GM18868 (cell line): ENCODE data around the gene FUT9.

Source experiments
- ATAC-seq: cut with Tn5 transposase; IDR thresholded peaks from one replicate; pipeline ENCODE4 v1.9.1; 2021; ENCODE audit warnings: mild to moderate bottlenecking, moderate library complexity; ENCODE audit not compliant: unreplicated experiment

Gene FUT9

GRCh38 chr6:96164802-96165201 is 149.0 kb downstream of the FUT9 start:
- ATAC-seq: peak; percentile 74

DNA sequence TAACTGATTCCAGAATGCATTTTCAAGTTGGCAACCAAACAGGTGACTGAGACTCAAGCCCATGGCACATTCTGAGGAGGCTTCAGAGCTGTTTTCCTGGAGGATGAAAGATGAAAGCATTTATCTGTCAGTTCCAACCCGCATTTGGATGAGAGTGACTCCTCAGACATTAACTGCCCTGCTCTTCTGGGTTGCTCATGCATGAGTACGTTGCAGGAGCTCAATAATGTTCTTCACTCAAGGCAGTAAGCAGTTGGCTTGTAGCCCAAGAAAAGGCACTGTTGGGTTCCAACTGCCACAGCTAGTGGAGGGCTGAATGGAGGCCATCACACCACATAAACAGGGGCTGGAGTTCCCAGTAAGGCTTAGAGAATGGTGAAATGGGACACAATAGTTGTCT is 155.3 kb downstream of the FUT9 start:
- no peak for ATAC-seq

DNA sequence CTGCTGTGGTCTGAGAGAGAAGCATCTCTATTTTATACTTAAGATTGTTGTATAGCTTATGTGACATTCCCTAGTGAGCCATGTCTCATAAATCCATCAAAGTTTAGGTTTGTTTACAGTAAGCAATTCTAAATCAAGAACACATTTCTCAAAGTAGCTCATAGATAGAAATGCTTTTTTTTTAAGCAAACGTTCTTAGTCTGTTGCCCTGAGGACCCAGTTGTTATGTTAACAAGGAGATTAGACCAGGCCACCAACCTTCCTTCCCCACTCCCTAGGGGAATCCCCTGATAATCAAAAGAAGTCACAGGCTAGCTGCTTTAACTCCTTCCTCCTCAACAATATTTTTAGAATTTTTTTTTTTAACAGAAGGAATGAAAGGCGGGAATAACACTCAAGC is 169.0 kb downstream of the FUT9 start:
- no peak for ATAC-seq

- ATAC-seq: no peak
Observed at GRCh38 chr6:96186094-96186493, 170.3 kb downstream of the FUT9 start.

DNA sequence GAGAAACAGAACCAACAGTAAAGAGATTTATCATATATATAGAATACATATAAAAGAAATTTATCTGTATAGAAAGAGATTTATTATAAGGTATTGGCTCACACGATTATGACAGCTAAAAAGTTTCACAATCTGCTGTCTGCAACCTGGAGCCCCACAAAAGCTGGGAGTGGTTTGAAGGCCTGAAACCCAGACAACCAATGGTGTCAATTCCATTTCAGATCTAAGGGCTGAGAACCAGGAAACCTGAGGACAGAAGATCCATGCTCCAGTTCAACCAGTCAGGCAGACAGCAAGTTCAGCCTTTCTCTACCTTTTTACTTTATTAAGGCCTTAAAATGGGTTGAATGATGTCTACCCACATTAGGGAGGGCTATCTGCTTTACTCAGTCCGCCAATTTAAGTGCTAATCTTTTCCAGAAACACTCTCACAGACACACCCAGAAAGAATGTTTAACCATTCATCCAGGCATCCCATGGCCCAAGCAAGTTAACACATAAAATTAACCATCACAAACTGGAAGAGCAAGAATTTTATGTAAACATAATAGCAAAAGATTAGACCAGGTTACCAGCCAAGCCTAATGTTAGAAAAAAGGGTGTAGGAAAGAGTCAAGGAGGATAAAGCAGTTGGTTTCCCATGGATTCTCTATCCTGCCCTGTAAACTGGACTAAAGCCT is 170.9 kb downstream of the FUT9 start:
- ATAC-seq: no peak

- no peak for ATAC-seq
Observed at GRCh38 chr6:96194675-96195074, 178.9 kb downstream of the FUT9 start.

DNA sequence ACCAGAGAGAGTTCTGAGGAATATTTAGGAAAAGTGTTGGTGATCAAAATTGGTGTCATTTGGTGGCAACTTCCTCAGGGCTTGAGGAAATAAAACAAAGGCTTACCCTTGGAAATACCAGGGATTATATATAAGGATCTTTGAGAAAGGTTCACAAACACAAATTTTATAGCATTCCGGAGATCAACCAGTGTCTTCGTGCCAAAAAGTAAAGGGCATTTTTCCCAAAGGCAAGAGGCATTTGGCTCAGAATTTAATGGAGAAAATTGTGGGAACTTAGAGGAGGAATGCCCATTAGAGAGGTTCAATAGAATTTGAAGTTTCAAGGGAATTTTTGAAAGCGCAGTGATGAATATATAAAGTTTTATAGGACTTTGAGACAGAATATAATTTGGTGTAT is 179.5 kb downstream of the FUT9 start:
- ATAC-seq: no peak

GRCh38 chr6:96196633-96197032 is 180.9 kb downstream of the FUT9 start:
- no peak for ATAC-seq

DNA sequence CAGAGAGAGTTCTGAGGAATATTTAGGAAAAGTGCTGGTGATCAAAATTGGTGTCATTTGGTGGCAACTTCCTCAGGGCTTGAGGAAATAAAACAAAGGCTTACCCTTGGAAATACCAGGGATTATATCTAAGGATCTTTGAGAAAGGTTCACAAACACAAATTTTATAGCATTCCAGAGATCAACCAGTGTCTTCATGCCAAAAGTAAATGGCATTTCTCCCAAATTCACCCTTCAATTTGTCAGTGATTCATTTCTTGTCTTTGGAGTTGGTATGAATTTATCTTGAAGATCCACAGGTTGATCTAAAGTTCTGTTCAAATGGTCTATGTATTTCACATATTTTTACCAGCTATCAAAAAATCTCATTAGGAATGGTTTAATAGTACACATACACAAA is 181.5 kb downstream of the FUT9 start:
- no peak for ATAC-seq

DNA sequence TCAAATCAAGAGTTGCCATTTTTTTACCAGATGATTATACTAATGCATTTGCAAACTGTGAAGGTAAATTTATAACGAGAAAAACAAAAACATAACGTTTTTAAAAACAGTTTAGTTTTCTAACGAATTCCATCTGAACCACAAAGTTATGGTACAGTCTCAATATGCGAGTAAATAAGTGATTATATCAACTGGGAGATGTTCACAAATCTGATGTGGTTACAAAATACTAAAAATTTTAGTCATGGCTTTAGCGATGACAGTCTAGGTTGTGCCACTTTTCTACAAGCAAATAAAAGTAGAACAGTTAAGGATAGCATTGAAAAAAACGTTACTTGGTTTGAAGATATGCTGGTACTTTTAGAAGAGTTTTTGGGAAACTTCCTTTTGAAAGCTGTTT is 186.8 kb downstream of the FUT9 start:
- ATAC-seq: no peak

DNA sequence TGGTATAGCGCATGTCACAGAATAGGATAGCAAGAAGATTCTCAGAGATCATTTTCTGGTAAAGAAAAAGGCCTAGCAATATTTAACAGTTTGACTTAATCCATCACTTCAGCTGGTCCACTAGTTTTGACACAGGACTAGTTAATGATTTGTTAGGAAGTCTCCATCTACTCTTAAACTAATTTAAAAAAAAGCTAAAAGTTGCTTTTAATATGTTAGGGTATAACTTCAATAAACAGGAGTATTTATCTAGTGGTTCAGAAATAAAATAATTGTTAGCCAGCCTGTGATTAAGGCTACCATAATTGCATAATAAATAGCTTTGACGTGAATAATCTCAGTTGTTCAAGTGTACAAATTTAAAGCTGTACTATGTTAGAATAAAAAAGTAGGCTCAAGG is 195.6 kb downstream of the FUT9 start:
- no peak for ATAC-seq

GRCh38 chr6:96212066-96212465 is 196.3 kb downstream of the FUT9 start:
- ATAC-seq: no peak

GRCh38 chr6:96213784-96214183 is 198.0 kb downstream of the FUT9 start:
- peak; percentile 63 for ATAC-seq

DNA sequence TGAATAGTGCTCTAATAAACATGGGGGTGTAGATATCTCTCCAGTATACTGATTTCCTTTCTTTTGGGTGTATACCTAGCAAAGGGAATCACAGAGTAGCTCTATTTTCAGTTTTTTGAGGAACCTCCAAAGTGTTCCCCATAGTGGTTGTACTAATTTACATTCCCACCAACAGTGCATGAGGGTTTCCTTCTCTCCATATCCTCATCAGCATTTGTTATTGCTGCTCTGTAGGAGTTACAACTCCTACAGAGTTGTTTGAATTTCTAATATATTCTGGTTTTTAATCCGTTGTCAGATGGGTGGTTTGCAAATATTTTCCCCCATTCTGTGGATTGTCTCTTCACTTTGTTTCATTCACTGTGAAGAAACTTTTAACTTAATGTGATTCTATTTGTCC is 207.9 kb downstream of the FUT9 start:
- no peak for ATAC-seq

DNA sequence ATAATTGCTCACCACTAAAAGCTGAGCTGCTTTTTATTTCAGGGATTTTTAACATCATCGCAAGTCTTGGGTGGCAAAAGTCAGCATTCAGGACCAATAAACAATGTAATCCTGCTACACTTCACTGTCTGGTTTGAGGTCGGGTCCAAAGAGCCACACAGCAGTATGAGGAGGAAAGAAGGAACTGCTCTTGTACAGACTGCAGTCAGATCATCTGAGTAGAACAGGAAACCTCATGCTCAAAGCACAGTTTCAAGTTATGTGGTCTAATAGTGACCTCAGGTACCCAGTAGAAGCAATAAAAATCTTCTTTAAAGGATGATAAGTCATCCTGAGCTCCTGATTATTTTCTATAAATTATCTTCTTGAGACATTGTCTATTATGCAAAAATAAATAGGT is 211.4 kb downstream of the FUT9 start:
- ATAC-seq: no peak

- ATAC-seq: no peak
Observed at GRCh38 chr6:96234444-96234843, 218.7 kb downstream of the FUT9 start.

- no peak for ATAC-seq
Observed at GRCh38 chr6:96235927-96236326, 220.2 kb downstream of the FUT9 start.

GRCh38 chr6:96236471-96236870 is 220.7 kb downstream of the FUT9 start:
- ATAC-seq: no peak

GRCh38 chr6:96237638-96238347 is 222.0 kb downstream of the FUT9 start:
- no peak for ATAC-seq

GRCh38 chr6:96246563-96246962 is 230.8 kb downstream of the FUT9 start:
- ATAC-seq: no peak

DNA sequence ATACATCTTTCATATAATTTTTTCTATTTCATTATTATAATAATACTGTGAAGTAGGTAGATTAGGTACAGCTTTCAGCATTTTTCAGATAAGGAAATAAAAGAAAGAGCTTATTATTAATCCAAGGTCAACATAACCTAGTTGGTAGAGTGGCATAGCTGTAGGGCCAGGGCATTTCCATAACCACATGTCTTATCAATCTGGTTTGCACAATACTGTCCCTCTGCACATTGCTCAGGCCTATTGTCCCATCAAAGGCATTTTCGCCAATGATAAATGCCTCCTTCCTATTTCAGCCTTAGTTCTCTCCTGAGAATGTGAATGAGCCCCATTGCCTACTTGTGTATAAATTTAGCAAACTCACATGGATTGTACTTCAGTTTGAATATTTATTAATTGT is 234.0 kb downstream of the FUT9 start:
- ATAC-seq: no peak

DNA sequence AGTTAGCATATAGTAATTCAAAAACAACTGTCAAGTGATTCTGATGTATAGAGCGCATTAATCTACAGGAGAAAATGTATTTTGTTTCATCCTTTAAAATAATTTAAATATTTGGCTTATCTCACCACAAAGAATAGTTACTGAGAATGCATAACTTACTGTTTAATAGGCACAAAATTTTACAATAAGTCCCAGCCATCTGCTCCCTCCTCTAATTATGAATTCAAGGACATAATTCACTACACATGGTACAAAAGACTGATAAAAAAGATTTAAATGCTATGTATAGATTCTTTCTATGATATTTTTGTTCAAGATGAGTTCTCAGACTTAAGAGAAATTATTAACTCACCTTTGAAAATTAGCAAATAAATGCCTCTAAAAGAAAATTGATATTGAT is 242.0 kb downstream of the FUT9 start:
- ATAC-seq: no peak
